ENCODE results near the gene CFAP70.
A peak's percentile ranks its signal among the peaks of the same experiment; 100 is the strongest.

Gene CFAP70

GRCh38 chr10:73357821-73358220 is 843 bp downstream of the CFAP70 start:
- no peak for TF ChIP-seq CEBPB (IDR thresholded peaks at IDR 0.05)
- no peak for TF ChIP-seq EGR1 (IDR thresholded peaks at IDR 0.05)
- TF ChIP-seq YY1 (IDR thresholded peaks at IDR 0.05; ENCODE audit: low read depth) = no peak
- no peak for TF ChIP-seq REST (IDR thresholded peaks at IDR 0.05; ENCODE audit: low read depth)
- TF ChIP-seq RAD21 (IDR thresholded peaks at IDR 0.05; ENCODE audit: low read depth) = no peak
- no peak for TF ChIP-seq FOXM1 (IDR thresholded peaks at IDR 0.05; ENCODE audit: borderline replicate concordance, low read depth)
- TF ChIP-seq TEAD4 (IDR thresholded peaks at IDR 0.05) = no peak
- no peak for TF ChIP-seq TAF1 (IDR thresholded peaks at IDR 0.05; ENCODE audit: low read depth)
- TF ChIP-seq ZBTB7A (IDR thresholded peaks at IDR 0.05; ENCODE audit: low read depth) = no peak
- no peak for TF ChIP-seq USF1 (IDR thresholded peaks at IDR 0.05)
- no peak for TF ChIP-seq TCF12 (IDR thresholded peaks at IDR 0.05; ENCODE audit: low read depth)
- no peak for TF ChIP-seq EP300 (IDR thresholded peaks at IDR 0.05; ENCODE audit: borderline replicate concordance)
- no peak for TF ChIP-seq CREB1 (IDR thresholded peaks at IDR 0.05; ENCODE audit: low read depth)
- no peak for TF ChIP-seq NFIC (IDR thresholded peaks at IDR 0.05)
- no peak for TF ChIP-seq MAX (IDR thresholded peaks at IDR 0.05)

- TF ChIP-seq CREB1 (IDR thresholded peaks at IDR 0.05; ENCODE audit: low read depth) = no peak
- TF ChIP-seq TAF1 (IDR thresholded peaks at IDR 0.05; ENCODE audit: low read depth) = no peak
- TF ChIP-seq ZBTB7A (IDR thresholded peaks at IDR 0.05; ENCODE audit: low read depth) = no peak
- TF ChIP-seq USF1 (IDR thresholded peaks at IDR 0.05) = no peak
- no peak for TF ChIP-seq TEAD4 (IDR thresholded peaks at IDR 0.05)
- no peak for TF ChIP-seq REST (IDR thresholded peaks at IDR 0.05; ENCODE audit: low read depth)
Observed at GRCh38 chr10:73357166-73357565, 1.5 kb downstream of the CFAP70 start.

- TF ChIP-seq CREB1 (IDR thresholded peaks at IDR 0.05; ENCODE audit: low read depth) = no peak
- TF ChIP-seq REST (IDR thresholded peaks at IDR 0.05; ENCODE audit: low read depth) = peak; percentile 38; the same call in 1 of the 2 replicates
- TF ChIP-seq RAD21 (IDR thresholded peaks at IDR 0.05; ENCODE audit: low read depth) = no peak
- no peak for TF ChIP-seq TEAD4 (IDR thresholded peaks at IDR 0.05)
- no peak for TF ChIP-seq CEBPB (IDR thresholded peaks at IDR 0.05)
- TF ChIP-seq EP300 (IDR thresholded peaks at IDR 0.05; ENCODE audit: borderline replicate concordance) = no peak
- no peak for TF ChIP-seq TCF12 (IDR thresholded peaks at IDR 0.05; ENCODE audit: low read depth)
Observed at GRCh38 chr10:73344269-73344668, 14.4 kb downstream of the CFAP70 start.

GRCh38 chr10:73340121-73340520 is 18.5 kb downstream of the CFAP70 start:
- TF ChIP-seq ZBTB7A (IDR thresholded peaks at IDR 0.05; ENCODE audit: low read depth) (no peak), REST (IDR thresholded peaks at IDR 0.05; ENCODE audit: low read depth) (no peak), YY1 (IDR thresholded peaks at IDR 0.05; ENCODE audit: low read depth) (no peak), TAF1 (IDR thresholded peaks at IDR 0.05; ENCODE audit: low read depth) (no peak), FOXM1 (IDR thresholded peaks at IDR 0.05; ENCODE audit: borderline replicate concordance, low read depth) (no peak), NFIC (IDR thresholded peaks at IDR 0.05) (no peak), MAX (IDR thresholded peaks at IDR 0.05) (no peak), USF1 (IDR thresholded peaks at IDR 0.05) (no peak)
